CMK (cell line): ENCODE measurements around the gene PREX1.

Experiments
- DNase-seq: peaks from one replicate; pipeline ENCODE4 v3.0.0-alpha.2; 2010; ENCODE audit warnings: low read depth

The PREX1 gene

GRCh38 chr20:48619126-48620101 is 208.4 kb downstream of the PREX1 start:
- DNase-seq = no peak

- DNase-seq = no peak
These were observed 209.2 kb downstream of the PREX1 start for GRCh38 chr20:48618631-48619030.

GRCh38 chr20:48618052-48618451 is 209.7 kb downstream of the PREX1 start:
- DNase-seq = no peak

GRCh38 chr20:48617481-48617880 is 210.3 kb downstream of the PREX1 start:
- DNase-seq = no peak

GRCh38 chr20:48616481-48616880 is 211.3 kb downstream of the PREX1 start:
- DNase-seq = no peak

- DNase-seq = no peak
These were observed 211.9 kb downstream of the PREX1 start for GRCh38 chr20:48615871-48616270.

- no peak for DNase-seq
These were observed 213.1 kb downstream of the PREX1 start for GRCh38 chr20:48614593-48615274.

DNA sequence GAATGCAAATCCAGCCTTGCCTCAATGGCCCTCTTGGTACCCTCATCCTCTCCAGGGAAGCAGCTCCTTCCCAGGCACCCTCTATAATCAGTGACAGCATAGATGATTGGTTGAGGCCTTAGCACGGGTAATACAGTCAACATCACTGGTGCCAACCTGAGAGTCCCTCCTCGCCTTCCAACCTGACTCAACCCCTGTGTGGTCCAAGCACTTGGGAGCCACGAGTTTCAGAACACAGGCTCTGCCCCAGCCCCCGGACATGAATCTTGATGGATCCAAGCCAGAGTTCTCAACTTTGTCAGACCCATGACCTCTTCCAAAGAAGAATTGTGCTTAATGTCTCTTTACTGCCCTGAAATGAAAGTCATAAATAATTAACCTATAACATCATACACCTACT is 213.9 kb downstream of the PREX1 start:
- DNase-seq = no peak

DNA sequence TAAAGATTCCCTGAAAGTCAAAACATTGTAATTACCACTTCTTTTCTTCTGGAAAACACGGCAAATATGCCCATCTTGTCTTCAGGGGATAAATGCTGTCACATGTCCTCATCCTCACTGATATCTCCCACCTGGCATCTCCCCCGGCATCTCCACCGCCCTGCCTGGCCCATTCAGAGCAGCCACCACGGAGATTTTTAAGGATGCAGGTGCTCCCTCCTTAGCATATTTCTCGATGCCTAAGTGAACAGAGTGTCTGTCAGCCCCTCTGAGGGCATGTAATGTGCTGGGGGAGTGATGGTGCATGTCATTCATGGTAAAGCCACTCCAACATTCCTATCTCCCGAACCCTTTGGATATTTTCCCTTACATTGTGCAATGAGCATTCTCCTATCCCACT is 215.5 kb downstream of the PREX1 start:
- no peak for DNase-seq

DNA sequence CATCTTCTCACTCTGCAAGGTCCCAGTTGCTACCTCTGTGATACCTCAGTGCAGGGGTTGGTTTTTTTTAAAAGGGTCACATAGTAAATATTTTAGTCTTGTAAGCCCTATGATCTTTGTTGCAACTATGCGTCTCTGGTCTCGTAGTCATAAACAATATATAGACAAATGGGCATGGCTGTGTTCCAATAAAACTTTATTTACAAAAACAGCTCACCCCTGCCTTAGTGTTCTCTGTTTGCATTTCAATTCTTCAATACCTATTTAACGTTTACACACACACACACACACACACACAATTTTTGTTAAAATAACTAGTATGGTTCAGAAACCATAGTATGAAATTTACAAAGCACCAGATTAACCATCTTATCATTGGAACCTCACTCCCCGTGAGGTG is 216.8 kb downstream of the PREX1 start:
- no peak for DNase-seq

- no peak for DNase-seq
These were observed 218.3 kb downstream of the PREX1 start for GRCh38 chr20:48609491-48609978.

- DNase-seq = no peak
These were observed 219.0 kb downstream of the PREX1 start for GRCh38 chr20:48608756-48609155.

DNA sequence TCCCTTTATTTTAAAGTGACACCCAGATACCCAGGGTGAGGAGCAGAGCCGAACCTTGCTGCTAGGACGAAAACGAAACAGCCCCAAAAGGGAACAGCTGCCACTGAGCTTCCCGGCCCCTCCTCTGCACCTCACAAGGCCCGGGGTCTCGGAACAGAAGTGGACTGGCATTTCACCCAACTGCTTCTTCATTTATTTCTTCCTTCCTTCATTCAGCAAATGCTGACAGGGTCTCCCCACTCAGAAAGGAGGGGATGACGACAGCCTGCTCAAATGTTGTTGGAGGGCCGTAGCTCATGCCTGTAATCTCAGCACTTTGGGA is 220.3 kb downstream of the PREX1 start:
- no peak for DNase-seq

- no peak for DNase-seq
These were observed 220.8 kb downstream of the PREX1 start for GRCh38 chr20:48606841-48607543.

GRCh38 chr20:48606172-48606840 is 221.5 kb downstream of the PREX1 start:
- no peak for DNase-seq

DNA sequence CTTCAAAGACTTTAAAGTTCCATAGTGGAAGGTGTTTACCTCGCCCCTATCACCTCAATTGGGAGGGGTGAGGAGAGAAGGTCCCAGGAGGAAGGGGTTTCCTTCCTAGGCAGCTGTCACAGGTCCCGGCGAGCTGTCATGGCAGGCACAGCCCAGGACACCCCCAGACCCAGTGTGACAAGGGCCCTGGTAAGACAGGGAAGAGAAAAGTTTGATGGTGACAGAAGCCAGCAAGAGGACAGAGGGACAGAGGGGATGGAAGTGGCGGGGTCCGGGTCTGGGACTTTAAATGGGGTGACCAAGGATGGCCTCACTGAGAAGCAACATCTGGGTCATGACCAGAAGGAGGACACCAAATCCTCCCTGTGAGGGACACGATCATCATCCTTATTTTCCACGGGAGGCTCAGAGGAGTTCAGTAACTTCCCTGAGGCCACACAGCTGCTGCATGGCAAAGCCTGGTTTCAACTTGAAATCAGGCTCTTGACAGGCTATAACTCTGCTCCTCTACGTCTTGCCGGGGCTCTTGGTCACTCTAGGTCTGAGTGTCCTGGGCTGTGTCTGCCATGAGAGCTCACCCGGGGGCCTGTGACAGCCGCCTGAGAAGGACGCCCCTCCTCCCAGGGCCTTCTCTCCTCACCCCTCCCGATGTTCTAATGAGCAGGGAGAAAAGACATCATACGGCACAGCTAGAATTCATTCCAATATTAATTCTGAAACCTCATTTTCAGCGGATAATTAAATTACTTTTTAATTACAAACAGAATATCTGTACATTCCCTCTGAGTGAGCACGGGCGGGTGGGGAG is 222.2 kb downstream of the PREX1 start:
- no peak for DNase-seq

- DNase-seq = no peak
These were observed 222.9 kb downstream of the PREX1 start for GRCh38 chr20:48604936-48605335.

- no peak for DNase-seq
These were observed 223.4 kb downstream of the PREX1 start for GRCh38 chr20:48604426-48604825.

GRCh38 chr20:48603819-48604405 is 223.9 kb downstream of the PREX1 start:
- DNase-seq = no peak

- no peak for DNase-seq
These were observed 224.5 kb downstream of the PREX1 start for GRCh38 chr20:48603116-48603818.
